ENCODE measurements around the gene CBLN3.
"Not testable (repeated sequence)": the region's sequence is repeated elsewhere in the genome, so short reads cannot be mapped to it uniquely, and the experiment has no call there.

CBLN3 gene

GRCh38 chr14:24399999-24400718, 29.3 kb downstream of the CBLN3 start:
- no peak for DNase-seq

- no peak for DNase-seq
Observed at GRCh38 chr14:24399447-24399822, 30.0 kb downstream of the CBLN3 start.

GRCh38 chr14:24398653-24399446, 30.6 kb downstream of the CBLN3 start, which contains the start of gene NYNRIN:
Gene NYNRIN (plus strand): TSS chr14:24399003. CDS start chr14:24399247, 244 bp downstream.
- DNase-seq, result peak; percentile 20

- DNase-seq, result no peak
Observed at GRCh38 chr14:24398293-24398652, 31.2 kb downstream of the CBLN3 start.

GRCh38 chr14:24397639-24398292, 31.7 kb downstream of the CBLN3 start:
- no peak for DNase-seq

- DNase-seq, result no peak
Observed at GRCh38 chr14:24395609-24396582, 33.6 kb downstream of the CBLN3 start.

- no peak for DNase-seq
Observed at GRCh38 chr14:24394275-24394674, 35.2 kb downstream of the CBLN3 start.

GRCh38 chr14:24392325-24393091, 37.0 kb downstream of the CBLN3 start:
- DNase-seq, result no peak

GRCh38 chr14:24390701-24391468, 38.6 kb downstream of the CBLN3 start:
- DNase-seq, result no peak

- no peak for DNase-seq
Observed at GRCh38 chr14:24389226-24389848, 40.1 kb downstream of the CBLN3 start.

GRCh38 chr14:24388474-24389179, 40.8 kb downstream of the CBLN3 start:
- no peak for DNase-seq

GRCh38 chr14:24387579-24387978, 41.9 kb downstream of the CBLN3 start:
- not testable (repeated sequence) for DNase-seq

- no peak for DNase-seq
Observed at GRCh38 chr14:24387009-24387345, 42.5 kb downstream of the CBLN3 start.

- DNase-seq, result no peak
Observed at GRCh38 chr14:24385524-24385923, 43.9 kb downstream of the CBLN3 start.

- no peak for DNase-seq
Observed at GRCh38 chr14:24384169-24384568, 45.3 kb downstream of the CBLN3 start.

- no peak for DNase-seq
Observed at GRCh38 chr14:24382064-24382371, 47.5 kb downstream of the CBLN3 start.

GRCh38 chr14:24381363-24382063, 48.0 kb downstream of the CBLN3 start:
- no peak for DNase-seq

GRCh38 chr14:24379907-24380730, 49.3 kb downstream of the CBLN3 start:
- no peak for DNase-seq
